GM12872 (cell line): Measurements from ENCODE around the gene MNAT1.

Experiments used
- TF ChIP-seq, protein P1 (sequence below): IDR thresholded peaks from 3 replicates; pipeline ENCODE4 v1.5.1; 2011; ENCODE audit warnings: low read depth, mild to moderate bottlenecking, low read length, moderate library complexity; ENCODE audit not compliant: insufficient read depth

Gene MNAT1

DNA sequence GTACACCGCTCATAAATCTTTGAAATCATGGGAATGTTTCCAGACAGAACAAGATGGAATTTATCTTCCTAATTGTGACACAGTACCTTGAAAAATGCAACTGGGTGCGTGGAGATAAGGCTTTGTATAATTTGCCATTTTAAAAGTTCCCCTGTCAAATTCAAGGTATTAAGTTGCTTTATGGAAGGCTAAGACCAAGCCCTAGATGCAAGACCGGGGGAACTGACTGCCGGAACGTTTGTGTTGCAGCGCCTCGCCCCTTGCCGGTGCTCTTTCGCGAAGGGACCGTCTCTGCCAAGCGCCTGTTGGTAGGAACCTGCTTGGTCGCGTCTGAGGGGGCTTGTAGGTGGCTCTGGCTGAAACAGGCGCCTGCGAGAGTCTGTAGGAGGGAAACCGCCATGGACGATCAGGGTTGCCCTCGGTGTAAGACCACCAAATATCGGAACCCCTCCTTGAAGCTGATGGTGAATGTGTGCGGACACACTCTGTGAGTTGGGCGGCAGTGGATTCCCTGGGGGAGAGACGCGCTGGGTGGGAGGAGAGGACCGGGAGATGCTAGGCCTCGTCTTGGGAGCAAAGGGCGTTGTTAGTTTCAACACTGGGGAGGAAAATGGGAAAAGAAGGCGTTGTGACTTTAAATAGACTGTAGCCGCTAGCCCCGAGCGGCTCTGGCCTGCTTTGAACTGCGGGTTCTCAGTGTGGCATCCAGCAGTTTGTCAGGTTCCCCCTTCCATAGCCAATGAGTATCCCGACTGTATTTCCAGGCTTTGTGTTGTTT lies at the start of gene MNAT1:
TSS of gene MNAT1 (plus strand) at position 297 of the 778 bp plus-strand sequence. CDS start at position 399, 102 bp downstream.
- TF ChIP-seq, protein P1, sequence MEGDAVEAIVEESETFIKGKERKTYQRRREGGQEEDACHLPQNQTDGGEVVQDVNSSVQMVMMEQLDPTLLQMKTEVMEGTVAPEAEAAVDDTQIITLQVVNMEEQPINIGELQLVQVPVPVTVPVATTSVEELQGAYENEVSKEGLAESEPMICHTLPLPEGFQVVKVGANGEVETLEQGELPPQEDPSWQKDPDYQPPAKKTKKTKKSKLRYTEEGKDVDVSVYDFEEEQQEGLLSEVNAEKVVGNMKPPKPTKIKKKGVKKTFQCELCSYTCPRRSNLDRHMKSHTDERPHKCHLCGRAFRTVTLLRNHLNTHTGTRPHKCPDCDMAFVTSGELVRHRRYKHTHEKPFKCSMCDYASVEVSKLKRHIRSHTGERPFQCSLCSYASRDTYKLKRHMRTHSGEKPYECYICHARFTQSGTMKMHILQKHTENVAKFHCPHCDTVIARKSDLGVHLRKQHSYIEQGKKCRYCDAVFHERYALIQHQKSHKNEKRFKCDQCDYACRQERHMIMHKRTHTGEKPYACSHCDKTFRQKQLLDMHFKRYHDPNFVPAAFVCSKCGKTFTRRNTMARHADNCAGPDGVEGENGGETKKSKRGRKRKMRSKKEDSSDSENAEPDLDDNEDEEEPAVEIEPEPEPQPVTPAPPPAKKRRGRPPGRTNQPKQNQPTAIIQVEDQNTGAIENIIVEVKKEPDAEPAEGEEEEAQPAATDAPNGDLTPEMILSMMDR, result no peak

DNA sequence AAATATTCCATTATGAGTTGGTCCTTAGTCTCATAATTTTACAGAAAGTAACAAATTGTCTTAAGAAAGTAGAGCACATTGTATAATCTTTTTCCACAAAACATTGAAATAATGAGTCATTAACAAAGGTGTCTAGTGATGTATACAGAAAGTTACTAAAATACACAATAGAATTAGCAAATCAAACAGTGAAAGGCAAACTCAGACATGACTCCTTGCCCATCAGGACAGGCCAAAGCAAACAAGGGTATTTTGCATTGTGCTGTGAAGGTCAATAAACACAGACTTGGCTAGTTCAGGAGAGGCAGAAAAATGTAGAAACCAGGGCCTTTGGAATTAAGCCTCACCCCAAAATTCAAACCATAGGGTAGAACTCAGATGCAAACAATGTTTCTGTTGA lies 47.7 kb upstream of the MNAT1 start:
- TF ChIP-seq, protein P1, result no peak

DNA sequence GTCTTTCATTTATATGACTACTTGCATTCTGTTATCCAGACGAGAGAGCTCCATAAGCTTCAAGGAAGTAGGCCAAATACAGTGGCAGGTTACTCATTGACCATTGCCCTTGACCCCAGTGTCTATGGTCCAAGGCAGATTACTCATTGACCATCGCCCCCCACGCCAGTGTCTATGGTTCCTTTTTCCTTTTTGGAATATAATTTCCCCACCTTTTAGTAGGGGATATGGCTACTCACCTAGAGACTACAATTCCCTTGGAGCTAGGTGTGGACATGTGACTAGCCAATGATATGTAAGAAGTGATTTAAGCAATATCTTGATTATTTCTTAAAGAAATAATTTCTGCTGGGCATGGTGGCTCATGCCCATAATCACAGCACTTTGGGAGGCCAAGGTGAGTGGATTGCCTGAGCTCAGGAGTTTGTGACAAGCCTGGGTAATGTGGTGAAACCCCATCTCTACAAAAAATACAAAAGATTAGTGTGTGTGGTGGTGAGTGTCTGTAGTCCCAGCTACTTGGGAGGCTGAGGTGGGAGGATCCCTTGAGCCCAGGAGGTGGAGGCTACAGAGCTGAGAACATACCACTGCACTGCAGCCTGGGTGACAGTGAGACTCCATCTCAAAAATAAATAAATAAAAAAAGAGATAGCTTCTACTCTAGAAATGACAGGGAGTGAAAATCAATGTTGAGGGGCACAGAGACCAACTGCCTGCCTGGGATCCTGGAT lies 43.0 kb upstream of the MNAT1 start:
- TF ChIP-seq, protein P1, result no peak

GRCh38 chr14:60695327-60695726 lies 39.2 kb upstream of the MNAT1 start:
- TF ChIP-seq, protein P1, result no peak

DNA sequence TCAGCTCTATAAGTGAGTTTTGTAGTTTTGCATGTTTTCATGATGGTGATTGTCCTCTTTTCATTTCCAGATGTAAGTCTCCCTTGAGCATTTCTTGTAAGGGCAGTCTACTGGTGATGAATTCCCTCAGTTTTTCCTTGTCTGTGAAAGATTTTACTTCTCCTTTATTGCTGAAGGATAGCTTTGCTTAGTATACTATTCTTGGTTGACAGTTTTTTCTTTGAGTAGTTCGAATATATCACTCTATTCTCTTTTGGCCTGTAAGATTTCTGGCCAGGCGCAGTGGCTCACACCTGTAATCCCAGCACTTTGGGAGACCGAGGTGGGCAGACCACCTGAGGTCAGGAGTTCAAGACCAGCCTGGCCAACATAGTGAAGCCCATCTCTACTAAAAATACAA lies 34.0 kb upstream of the MNAT1 start:
- TF ChIP-seq, protein P1, result no peak

GRCh38 chr14:60705100-60705499 lies 29.5 kb upstream of the MNAT1 start:
- TF ChIP-seq, protein P1, result no peak

- TF ChIP-seq, protein P1, result no peak
These were observed 26.7 kb upstream of the MNAT1 start for GRCh38 chr14:60707858-60708257.
